RWPE2 (cell line): Measurements from ENCODE around the gene ZNF532.

Experiments used
- ATAC-seq: fragments of 200-7000 bp; cut with Tn5 transposase; 3 replicates; pipeline ENCODE4 v1.9.1; 2021; ENCODE audit warnings: low read depth
- DNase-seq: peaks from one replicate; pipeline ENCODE4 v3.0.0-alpha.2; 2020; ENCODE audit warnings: low spot score
- H3K27ac ChIP-seq: fragments of 450-650 bp; 2 replicates; pipeline ENCODE4 v1.5.1; 2017; ENCODE audit warnings: mild to moderate bottlenecking; ENCODE audit not compliant: poor library complexity, severe bottlenecking
- H3K27me3 ChIP-seq: fragments of 250-450 bp; sonication (Bioruptor Pico); 2 replicates; pipeline ENCODE4 v1.5.1; 2021; ENCODE audit warnings: mild to moderate bottlenecking, moderate library complexity; ENCODE audit not compliant: insufficient read depth, poor library complexity, severe bottlenecking
- H3K36me3 ChIP-seq: fragments of 250-450 bp; sonication (Bioruptor Pico); 2 replicates; pipeline ENCODE4 v1.5.1; 2020; ENCODE audit warnings: low read depth, mild to moderate bottlenecking, moderate library complexity
- H3K4me1 ChIP-seq: fragments of 250-450 bp; sonication (Bioruptor Pico); 2 replicates; pipeline ENCODE4 v1.5.1; 2021; ENCODE audit warnings: mild to moderate bottlenecking, moderate library complexity; ENCODE audit not compliant: insufficient read depth, poor library complexity, severe bottlenecking
- H3K4me3 ChIP-seq: fragments of 250-450 bp; sonication (Bioruptor Pico); 2 replicates; pipeline ENCODE4 v1.5.1; 2021; ENCODE audit warnings: mild to moderate bottlenecking, moderate library complexity; ENCODE audit not compliant: severe bottlenecking
- H3K9me3 ChIP-seq: fragments of 250-450 bp; sonication (Bioruptor Pico); 2 replicates; pipeline ENCODE4 v1.5.1; 2021; ENCODE audit warnings: mild to moderate bottlenecking, moderate library complexity; ENCODE audit not compliant: severe bottlenecking
- CTCF ChIP-seq: fragments of 450-650 bp; IDR thresholded peaks from one replicate; pipeline ENCODE4 v1.5.1; 2017; ENCODE audit warnings: mild to moderate bottlenecking, moderate library complexity; ENCODE audit not compliant: poor library complexity, severe bottlenecking

Gene ZNF532

GRCh38 chr18:58884680-58885079 lies 20.0 kb downstream of the ZNF532 start:
- TF ChIP-seq CTCF, result no peak
- ATAC-seq (no peak), DNase-seq (no peak)
- Histone ChIP-seq H3K4me3 (no peak overlapping the region), H3K27me3 (no peaks in the 10 kb centered on the region), H3K9me3 (no peaks in the 10 kb centered on the region), H3K27ac (no peak overlapping the region), H3K4me1 (no peaks in the 10 kb centered on the region), H3K36me3 (no peaks in the 10 kb centered on the region)

GRCh38 chr18:58886431-58886830 lies 21.8 kb downstream of the ZNF532 start:
- TF ChIP-seq CTCF, result no peak
- ATAC-seq, result no peak
- no peak for DNase-seq
- no peak overlapping the region for H3K4me3 ChIP-seq
- H3K4me1 ChIP-seq, result no peaks in the 10 kb centered on the region
- no peaks in the 10 kb centered on the region for H3K9me3 ChIP-seq
- H3K36me3 ChIP-seq, result no peaks in the 10 kb centered on the region
- H3K27ac ChIP-seq, result no peak overlapping the region
- no peaks in the 10 kb centered on the region for H3K27me3 ChIP-seq

- ATAC-seq (no peak), DNase-seq (no peak)
- no peaks in the 10 kb centered on the region for H3K9me3 ChIP-seq
- no peak overlapping the region for H3K4me3 ChIP-seq
- H3K27ac ChIP-seq, result no peak overlapping the region
- TF ChIP-seq CTCF, result no peak
- peaks cover 5% of the 10 kb centered on the region for H3K4me1 ChIP-seq
- H3K27me3 ChIP-seq, result no peaks in the 10 kb centered on the region
- no peaks in the 10 kb centered on the region; the same call in 1 of the 2 replicates for H3K36me3 ChIP-seq
Measured at GRCh38 chr18:58886864-58887612, 22.4 kb downstream of the ZNF532 start.

GRCh38 chr18:58887613-58887963 lies 22.9 kb downstream of the ZNF532 start:
- no peaks in the 10 kb centered on the region for H3K27me3 ChIP-seq
- peaks cover 9% of the 10 kb centered on the region for H3K4me1 ChIP-seq
- no peak for DNase-seq
- H3K36me3 ChIP-seq, result no peaks in the 10 kb centered on the region; the same call in 1 of the 2 replicates
- H3K27ac ChIP-seq, result no peak overlapping the region
- no peak for TF ChIP-seq CTCF
- H3K9me3 ChIP-seq, result no peaks in the 10 kb centered on the region
- no peak overlapping the region for H3K4me3 ChIP-seq
- ATAC-seq, result no peak

GRCh38 chr18:58891776-58892175 lies 27.1 kb downstream of the ZNF532 start:
- no peak for TF ChIP-seq CTCF
- no peak for ATAC-seq
- peaks cover 4% of the 10 kb centered on the region; the same call in 1 of the 2 replicates for H3K36me3 ChIP-seq

More at GRCh38 chr18:58891776-58892175, 27.1 kb downstream of the ZNF532 start:
- Histone ChIP-seq H3K4me3 (no peak overlapping the region), H3K27ac (peak overlapping the region; percentile 5), H3K4me1 (peaks cover 9% of the 10 kb centered on the region), H3K27me3 (no peaks in the 10 kb centered on the region), H3K9me3 (no peaks in the 10 kb centered on the region)
- DNase-seq, result no peak
